Measurements from ENCODE around the gene MSMO1. TPM values are rescaled to one million over a fixed set of nuclear protein-coding genes. Genes with fewer than 3 reads are reported as not detected.
"Not testable (repeated sequence)": the region's sequence is repeated elsewhere in the genome, so short reads cannot be mapped to it uniquely, and the experiment has no call there.

MSMO1 gene
- 62.0 and 68.0 TPM in 2 replicates for total RNA-seq (ENCODE audit: low replicate concordance)
- long read RNA-seq, transcript MSMO1-202 (5 exons, 1,789 nt), result minor isoform, 22 of 481 reads
- long read RNA-seq, transcript MSMO1-201 (6 exons, 2,269 nt), result major isoform, 419 of 481 reads
- long read RNA-seq, partial matches to known transcripts, result 21 of 481 reads
- long read RNA-seq, other reads (novel, unspliced or antisense), result 18 of 481 reads

DNA sequence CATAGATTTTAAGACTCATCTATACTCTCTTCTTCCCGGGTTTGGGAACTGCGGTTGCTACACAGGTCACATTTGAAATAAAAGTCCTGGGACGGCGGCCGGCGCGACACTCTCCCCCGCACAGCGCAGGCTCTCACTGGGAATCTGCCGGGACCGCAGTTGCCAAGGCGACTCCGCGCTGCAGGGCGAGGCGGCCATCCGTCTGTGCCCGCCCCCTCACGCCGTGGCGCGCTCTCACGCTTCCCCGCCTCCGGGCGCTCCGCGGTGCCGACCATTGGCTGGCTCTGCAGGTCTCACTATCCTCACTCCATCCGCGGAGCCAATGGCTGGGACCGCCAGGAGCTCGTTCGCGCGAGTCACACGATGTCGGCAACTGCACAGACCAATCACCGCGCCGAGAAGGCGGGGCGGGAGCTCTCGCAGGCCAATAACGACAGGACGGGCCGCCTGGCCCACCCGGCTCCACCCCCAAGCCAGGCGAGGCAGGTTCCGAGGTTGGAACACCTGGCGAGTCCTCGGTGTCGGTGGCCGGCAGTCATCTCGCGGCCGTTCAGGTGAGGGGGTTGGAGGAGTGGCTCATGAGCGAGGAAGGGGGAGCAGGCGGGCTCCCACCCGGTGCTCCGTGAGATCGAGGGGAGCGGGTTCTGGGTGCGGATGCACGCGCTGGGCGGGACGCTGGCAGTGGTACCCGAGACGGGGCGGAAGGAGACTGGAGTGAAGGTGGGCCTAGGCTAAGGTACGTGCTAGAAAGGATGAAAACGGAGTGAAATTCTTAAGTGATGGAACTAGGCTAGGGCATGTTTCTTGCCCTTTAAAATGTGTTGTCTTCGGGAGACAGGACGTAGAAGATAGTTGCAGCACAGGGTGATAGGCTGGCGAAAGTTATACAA lies at the start of gene MSMO1:
Gene MSMO1 (plus strand): TSS at position 459 of the 890 bp plus-strand sequence. CDS start 5,702 bp downstream, outside the sequence.
- H3K27ac Mint-ChIP-seq, result no peak within 1 kb of the TSS
- H3K4me1 Mint-ChIP-seq (ENCODE audit: unreplicated experiment), result peaks cover 33% of the 10 kb centered on the region
- no peak within 1 kb of the TSS for H3K4me3 Mint-ChIP-seq
- TF ChIP-seq, protein P1, sequence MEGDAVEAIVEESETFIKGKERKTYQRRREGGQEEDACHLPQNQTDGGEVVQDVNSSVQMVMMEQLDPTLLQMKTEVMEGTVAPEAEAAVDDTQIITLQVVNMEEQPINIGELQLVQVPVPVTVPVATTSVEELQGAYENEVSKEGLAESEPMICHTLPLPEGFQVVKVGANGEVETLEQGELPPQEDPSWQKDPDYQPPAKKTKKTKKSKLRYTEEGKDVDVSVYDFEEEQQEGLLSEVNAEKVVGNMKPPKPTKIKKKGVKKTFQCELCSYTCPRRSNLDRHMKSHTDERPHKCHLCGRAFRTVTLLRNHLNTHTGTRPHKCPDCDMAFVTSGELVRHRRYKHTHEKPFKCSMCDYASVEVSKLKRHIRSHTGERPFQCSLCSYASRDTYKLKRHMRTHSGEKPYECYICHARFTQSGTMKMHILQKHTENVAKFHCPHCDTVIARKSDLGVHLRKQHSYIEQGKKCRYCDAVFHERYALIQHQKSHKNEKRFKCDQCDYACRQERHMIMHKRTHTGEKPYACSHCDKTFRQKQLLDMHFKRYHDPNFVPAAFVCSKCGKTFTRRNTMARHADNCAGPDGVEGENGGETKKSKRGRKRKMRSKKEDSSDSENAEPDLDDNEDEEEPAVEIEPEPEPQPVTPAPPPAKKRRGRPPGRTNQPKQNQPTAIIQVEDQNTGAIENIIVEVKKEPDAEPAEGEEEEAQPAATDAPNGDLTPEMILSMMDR (conservative IDR thresholded peaks at IDR 0.05), result no peak
- H3K36me3 Mint-ChIP-seq, result peaks cover 21% of the 10 kb centered on the region
- peaks cover 9% of the 10 kb centered on the region for H3K9me3 Mint-ChIP-seq
- peak; percentile 98 for DNase-seq (ENCODE audit: extremely low spot score, unreplicated experiment)
- H3K27me3 Mint-ChIP-seq, result no peaks in the 10 kb centered on the region

GRCh38 chr4:165279531-165279930 lies 47.9 kb upstream of the MSMO1 start:
- H3K27ac Mint-ChIP-seq; DNase-seq (ENCODE audit: extremely low spot score, unreplicated experiment); H3K27me3 Mint-ChIP-seq; H3K4me3 Mint-ChIP-seq; H3K4me1 Mint-ChIP-seq (ENCODE audit: unreplicated experiment); H3K9me3 Mint-ChIP-seq: not testable (repeated sequence)
- peaks cover 16% of the 10 kb centered on the region for H3K36me3 Mint-ChIP-seq

- not testable (repeated sequence) for H3K27ac Mint-ChIP-seq; H3K9me3 Mint-ChIP-seq; DNase-seq (ENCODE audit: extremely low spot score, unreplicated experiment); H3K4me1 Mint-ChIP-seq (ENCODE audit: unreplicated experiment); H3K27me3 Mint-ChIP-seq; H3K4me3 Mint-ChIP-seq
- H3K36me3 Mint-ChIP-seq, result peaks cover 17% of the 10 kb centered on the region
Observed at GRCh38 chr4:165284697-165285096, 42.8 kb upstream of the MSMO1 start.

DNA sequence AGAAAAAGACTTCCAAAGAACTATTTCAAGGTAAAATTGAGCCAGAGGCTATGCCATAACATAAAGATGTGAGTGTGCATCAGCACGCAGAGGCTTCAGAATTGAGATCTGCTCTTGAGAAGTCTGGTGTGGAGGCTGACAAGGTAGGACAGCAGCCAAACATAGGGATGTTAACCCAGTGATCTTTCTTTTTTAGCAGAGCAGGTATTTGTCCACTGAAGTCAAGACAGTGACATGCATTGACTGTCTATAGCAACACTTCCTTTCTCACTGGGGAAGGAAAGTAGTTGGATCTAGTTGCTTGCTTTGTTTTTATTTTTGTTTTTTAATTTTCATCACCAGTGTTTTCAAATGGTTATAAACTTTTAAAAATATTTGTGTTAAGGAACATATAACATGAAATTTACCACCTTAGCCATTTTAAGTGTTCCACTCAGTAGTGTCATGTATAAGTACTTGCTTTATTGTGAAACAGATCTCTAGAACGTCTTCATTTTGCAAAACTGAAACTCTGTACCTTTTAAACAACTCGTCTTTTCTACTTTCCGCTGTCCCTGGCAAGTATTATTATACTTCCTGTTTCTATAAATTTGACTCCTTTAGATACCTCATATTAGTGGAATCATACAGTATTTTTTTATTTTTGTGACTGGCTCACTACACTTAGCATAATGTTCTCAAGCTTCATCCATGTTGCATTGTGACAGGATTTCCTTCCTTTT lies 40.7 kb upstream of the MSMO1 start:
- peaks cover 11% of the 10 kb centered on the region for H3K36me3 Mint-ChIP-seq
- not testable (repeated sequence) for H3K9me3 Mint-ChIP-seq; H3K4me1 Mint-ChIP-seq (ENCODE audit: unreplicated experiment); H3K27me3 Mint-ChIP-seq; H3K27ac Mint-ChIP-seq; DNase-seq (ENCODE audit: extremely low spot score, unreplicated experiment); H3K4me3 Mint-ChIP-seq

- Mint-ChIP-seq H3K27ac (no peak overlapping the region), H3K36me3 (peaks cover 6% of the 10 kb centered on the region), H3K4me1 (ENCODE audit: unreplicated experiment) (peaks cover 6% of the 10 kb centered on the region), H3K27me3 (no peaks in the 10 kb centered on the region), H3K9me3 (peaks cover 7% of the 10 kb centered on the region), H3K4me3 (no peak overlapping the region)
- DNase-seq (ENCODE audit: extremely low spot score, unreplicated experiment), result no peak
- TF ChIP-seq, protein P1 (conservative IDR thresholded peaks at IDR 0.05), result no peak
Observed at GRCh38 chr4:165288226-165288625, 39.2 kb upstream of the MSMO1 start.

GRCh38 chr4:165288639-165289422 lies 38.6 kb upstream of the MSMO1 start:
- Mint-ChIP-seq H3K36me3 (peaks cover 6% of the 10 kb centered on the region), H3K4me1 (ENCODE audit: unreplicated experiment) (peaks cover 6% of the 10 kb centered on the region), H3K4me3 (no peak overlapping the region), H3K9me3 (peaks cover 7% of the 10 kb centered on the region), H3K27me3 (no peaks in the 10 kb centered on the region), H3K27ac (no peak overlapping the region)
- TF ChIP-seq, protein P1 (conservative IDR thresholded peaks at IDR 0.05), result no peak
- DNase-seq (ENCODE audit: extremely low spot score, unreplicated experiment), result no peak

All from type B pancreatic cell (in vitro differentiated cells).